GM23338 (cell line): ENCODE results near the gene GPC5. TPM values are rescaled to one million over a fixed set of nuclear protein-coding genes. Genes with fewer than 3 reads are reported as not detected.

Source experiments
- ATAC-seq: fragments of 200-7000 bp; cut with Tn5 transposase; 3 replicates; pipeline ENCODE4 v1.9.1; 2020
- DNase-seq: peaks from one replicate; pipeline ENCODE4 v3.0.0-alpha.2; 2015; ENCODE audit warnings: low spot score
- H2AFZ ChIP-seq: fragments of 200-600 bp; sonication (generic); 2 replicates; pipeline ENCODE4 v1.8.0; 2016; ENCODE audit warnings: antibody characterized with exemption, mild to moderate bottlenecking, moderate library complexity
- H3F3A ChIP-seq: fragments of 200-600 bp; sonication (generic); replicated peaks from 2 replicates; pipeline ENCODE4 v1.8.0; 2017; ENCODE audit warnings: antibody characterized with exemption, mixed run types, low read depth
- H3K27ac ChIP-seq: fragments of 200-600 bp; sonication (generic); 2 replicates; pipeline ENCODE4 v1.6.1; 2016; ENCODE audit warnings: low read depth
- H3K27me3 ChIP-seq: fragments of 200-600 bp; sonication (generic); 2 replicates; pipeline ENCODE4 v1.8.0; 2016; ENCODE audit warnings: mild to moderate bottlenecking, mixed run types, moderate library complexity; ENCODE audit not compliant: insufficient read depth
- H3K36me3 ChIP-seq: fragments of 200-600 bp; sonication (generic); 2 replicates; pipeline ENCODE4 v1.8.0; 2016; ENCODE audit warnings: mild to moderate bottlenecking; ENCODE audit not compliant: insufficient read depth
- H3K4me1 ChIP-seq: fragments of 200-600 bp; sonication (generic); 2 replicates; pipeline ENCODE4 v1.8.0; 2016; ENCODE audit warnings: mild to moderate bottlenecking, moderate library complexity; ENCODE audit not compliant: insufficient read depth
- H3K4me2 ChIP-seq: fragments of 200-600 bp; sonication (generic); 2 replicates; pipeline ENCODE4 v1.7.1; 2017; ENCODE audit warnings: mixed run types
- H3K4me3 ChIP-seq: fragments of 200-600 bp; sonication (generic); 2 replicates; pipeline ENCODE4 v1.6.1; 2016; ENCODE audit warnings: mixed run types
- H3K79me2 ChIP-seq: fragments of 200-600 bp; sonication (generic); replicated peaks from 2 replicates; pipeline ENCODE4 v1.8.0; 2017; ENCODE audit warnings: mild to moderate bottlenecking; ENCODE audit not compliant: insufficient read depth
- H3K9me2 ChIP-seq: fragments of 200-600 bp; sonication (generic); 2 replicates; pipeline ENCODE4 v1.8.0; 2017; ENCODE audit not compliant: insufficient read depth
- H4K20me1 ChIP-seq: fragments of 200-600 bp; sonication (generic); replicated peaks from 2 replicates; pipeline ENCODE4 v1.8.0; 2017; ENCODE audit warnings: mild to moderate bottlenecking; ENCODE audit not compliant: insufficient read depth
- H3K27ac Mint-ChIP-seq: 2 replicates; pipeline ENCODE4 v1.8.0; 2020; ENCODE audit warnings: inconsistent platforms, mild to moderate bottlenecking, moderate library complexity, mixed read lengths
- H3K27me3 Mint-ChIP-seq: 3 replicates; pipeline ENCODE4 v1.8.0; 2022; ENCODE audit warnings: low read depth, mild to moderate bottlenecking, moderate library complexity, mixed read lengths, inconsistent platforms; ENCODE audit not compliant: insufficient read depth, poor library complexity
- H3K36me3 Mint-ChIP-seq: 3 replicates; pipeline ENCODE4 v1.8.0; 2021; ENCODE audit warnings: low read depth, mild to moderate bottlenecking, inconsistent platforms, moderate library complexity, mixed read lengths
- H3K4me1 Mint-ChIP-seq: 3 replicates; pipeline ENCODE4 v1.8.0; 2020; ENCODE audit warnings: mild to moderate bottlenecking, inconsistent platforms, mixed read lengths
- H3K4me3 Mint-ChIP-seq: 3 replicates; pipeline ENCODE4 v1.8.0; 2021; ENCODE audit warnings: moderate library complexity, mild to moderate bottlenecking, inconsistent platforms, mixed read lengths
- H3K9me3 Mint-ChIP-seq: 3 replicates; pipeline ENCODE4 v1.8.0; 2020; ENCODE audit warnings: moderate library complexity, mild to moderate bottlenecking, inconsistent platforms, mixed read lengths
- CREB1 ChIP-seq: fragments of 250-450 bp; sonication (Bioruptor Pico); IDR thresholded peaks from 2 replicates; pipeline ENCODE4 v1.5.0; 2020; ENCODE audit warnings: low read depth, mild to moderate bottlenecking, moderate library complexity
- CTCF ChIP-seq, 2 experiments: fragments of 200-600 bp in 1 of 2; sonication (generic) in 1 of 2; conservative IDR thresholded peaks; 2 replicates each; pipeline versions ENCODE4 v1.5.1 to v1.6.1; 2016 to 2017; ENCODE audit warnings: antibody characterized with exemption in 2 of 2, low read depth in 2 of 2, mild to moderate bottlenecking in 2 of 2, moderate library complexity in 1 of 2
- ETS1 ChIP-seq: IDR thresholded peaks from 2 replicates; pipeline ENCODE4 v1.6.1; 2016; ENCODE audit warnings: antibody characterized with exemption
- EZH2 ChIP-seq: fragments of 200-600 bp; sonication (generic); IDR thresholded peaks from one replicate; pipeline ENCODE4 v1.8.0; 2017; ENCODE audit warnings: antibody characterized with exemption, mild to moderate bottlenecking, low read depth; ENCODE audit not compliant: unreplicated experiment
- EZH2phosphoT487 ChIP-seq: fragments of 200-600 bp; sonication (generic); IDR thresholded peaks from one replicate; pipeline ENCODE4 v1.8.1; 2018; ENCODE audit warnings: antibody characterized with exemption; ENCODE audit not compliant: unreplicated experiment
- JUNB ChIP-seq: IDR thresholded peaks from one replicate; pipeline ENCODE4 v1.6.1; 2016; ENCODE audit warnings: antibody characterized with exemption; ENCODE audit not compliant: unreplicated experiment
- NANOG ChIP-seq: IDR thresholded peaks from 2 replicates; pipeline ENCODE4 v1.6.1; 2016; ENCODE audit warnings: antibody characterized with exemption, borderline replicate concordance
- POLR2AphosphoS5 ChIP-seq: IDR thresholded peaks from 2 replicates; pipeline ENCODE4 v1.6.1; 2016; ENCODE audit warnings: antibody characterized with exemption, low read depth
- STAT1 ChIP-seq: IDR thresholded peaks from one replicate; pipeline ENCODE4 v1.6.1; 2016; ENCODE audit warnings: antibody characterized with exemption; ENCODE audit not compliant: unreplicated experiment
- ZNF114 ChIP-seq: fragments of 250-450 bp; sonication (Bioruptor Pico); IDR thresholded peaks from 2 replicates; pipeline ENCODE4 v1.5.0; 2020; ENCODE audit warnings: mild to moderate bottlenecking, moderate library complexity
- ZNF331 ChIP-seq: fragments of 250-450 bp; sonication (Bioruptor Pico); IDR thresholded peaks from 2 replicates; pipeline ENCODE4 v1.5.0; 2020; ENCODE audit warnings: low read depth, mild to moderate bottlenecking, moderate library complexity
- ZNF462 ChIP-seq: fragments of 250-450 bp; sonication (Bioruptor Pico); IDR thresholded peaks from 2 replicates; pipeline ENCODE4 v1.5.0; 2020; ENCODE audit warnings: mild to moderate bottlenecking, moderate library complexity
- polyA plus RNA-seq: library from polyadenylated mRNA; unstranded; fragments of >200 nt; fragmentation: Nextera tagmentation; extraction: Ambion mirVana; gene quantifications from 2 replicates; pipeline ENCODE4 v1.2.1, GENCODE V29; 2016
- total RNA-seq: library from RNA; depleted of rRNA; stranded (reverse); fragments of >200 nt; shearing (Covaris generic); gene quantifications from 2 replicates; pipeline ENCODE4 v1.2.3, GENCODE V29; 2014

The GPC5 gene
- total and polyA plus RNA-seq, 2 experiments from 2014 or later = 0.95 to 1.1 TPM

- Histone ChIP-seq H3K4me3 (no peak overlapping the region), H3K4me2 (no peak overlapping the region), H3K27ac (no peak overlapping the region), H2AFZ (no peak overlapping the region), H3K27me3 (no peaks in the 10 kb centered on the region), H3F3A (no peaks in the 10 kb centered on the region), H3K79me2 (no peaks in the 10 kb centered on the region), H3K4me1 (no peaks in the 10 kb centered on the region), H3K36me3 (no peaks in the 10 kb centered on the region), H4K20me1 (no peaks in the 10 kb centered on the region), H3K9me2 (no peaks in the 10 kb centered on the region)
- Mint-ChIP-seq H3K27ac (no peak overlapping the region), H3K4me3 (no peak overlapping the region), H3K27me3 (no peaks in the 10 kb centered on the region), H3K4me1 (no peaks in the 10 kb centered on the region), H3K36me3 (no peaks in the 10 kb centered on the region), H3K9me3 (no peaks in the 10 kb centered on the region)
- TF ChIP-seq STAT1 (no peak), ZNF331 (no peak), CTCF (conservative IDR thresholded peaks at IDR 0.05; ENCODE audit: low read depth in 2 of 2) (no peak), JUNB (no peak), ZNF462 (no peak), CREB1 (CRISPR knock-in tag) (no peak), ZNF114 (no peak), EZH2 (no peak), NANOG (no peak), EZH2phosphoT487 (no peak), POLR2AphosphoS5 (no peak), ETS1 (no peak)
- DNase-seq = no peak
- ATAC-seq = no peak
These were observed 1345.6 kb downstream of the GPC5 start for GRCh38 chr13:92743992-92744391.
